MG63 (cell line): ENCODE measurements around the gene OR2V1. TPM values are rescaled to one million over a fixed set of nuclear protein-coding genes. Genes with fewer than 3 reads are reported as not detected.
"Not testable (repeated sequence)": the region's sequence is repeated elsewhere in the genome, so short reads cannot be mapped to it uniquely, and the experiment has no call there.

ENCODE experiments used
- DNase-seq: peaks from one replicate; pipeline ENCODE4 v3.0.0-alpha.2; 2020
- H3K27me3 ChIP-seq: fragments of 250-450 bp; sonication (Bioruptor Pico); 2 replicates; pipeline ENCODE4 v1.5.1; 2020; ENCODE audit warnings: mild to moderate bottlenecking, moderate library complexity
- H3K36me3 ChIP-seq: fragments of 250-450 bp; sonication (Bioruptor Pico); 2 replicates; pipeline ENCODE4 v1.5.1; 2020; ENCODE audit warnings: mild to moderate bottlenecking, moderate library complexity
- H3K4me3 ChIP-seq: fragments of 250-450 bp; sonication (Bioruptor Pico); 2 replicates; pipeline ENCODE4 v1.5.1; 2020; ENCODE audit warnings: mild to moderate bottlenecking, moderate library complexity
- H3K9me3 ChIP-seq: fragments of 250-450 bp; sonication (Bioruptor Pico); 2 replicates; pipeline ENCODE4 v1.5.1; 2020; ENCODE audit warnings: mild to moderate bottlenecking, moderate library complexity
- total RNA-seq: library from RNA; depleted of rRNA; stranded (reverse); fragments of >200 nt; shearing (Covaris generic); gene quantifications from 2 replicates; pipeline ENCODE4 v1.2.3, GENCODE V29; 2014; ENCODE audit warnings: low replicate concordance

The OR2V1 gene
- total RNA-seq, 1 experiment from 2014 or later: not detected

GRCh38 chr5:181119105-181119504, 11.9 kb downstream of the OR2V1 start:
- Histone ChIP-seq H3K27me3 (peaks cover 27% of the 10 kb centered on the region), H3K36me3 (no peaks in the 10 kb centered on the region), H3K4me3 (no peak overlapping the region), H3K9me3 (no peaks in the 10 kb centered on the region)
- DNase-seq: no peak

GRCh38 chr5:181118369-181118768, 12.6 kb downstream of the OR2V1 start:
- no peak overlapping the region for H3K4me3 ChIP-seq
- peaks cover 27% of the 10 kb centered on the region for H3K27me3 ChIP-seq
- no peaks in the 10 kb centered on the region for H3K36me3 ChIP-seq
- no peaks in the 10 kb centered on the region for H3K9me3 ChIP-seq
- DNase-seq: no peak

GRCh38 chr5:181114844-181115778, 15.9 kb downstream of the OR2V1 start:
- Histone ChIP-seq H3K4me3 (no peak overlapping the region), H3K9me3 (no peaks in the 10 kb centered on the region), H3K27me3 (peaks cover 39% of the 10 kb centered on the region), H3K36me3 (no peaks in the 10 kb centered on the region)
- DNase-seq: peak; percentile 24

GRCh38 chr5:181114284-181114843, 16.6 kb downstream of the OR2V1 start:
- Histone ChIP-seq H3K9me3 (no peaks in the 10 kb centered on the region), H3K27me3 (peaks cover 42% of the 10 kb centered on the region), H3K4me3 (no peak overlapping the region), H3K36me3 (no peaks in the 10 kb centered on the region)
- DNase-seq: no peak

- H3K36me3 ChIP-seq, DNase-seq, H3K4me3 ChIP-seq, H3K9me3 ChIP-seq: not testable (repeated sequence)
- peaks cover 47% of the 10 kb centered on the region for H3K27me3 ChIP-seq
These were observed 17.4 kb downstream of the OR2V1 start for GRCh38 chr5:181113572-181113971.

GRCh38 chr5:181112476-181112875, 18.5 kb downstream of the OR2V1 start:
- Histone ChIP-seq H3K27me3 (peaks cover 58% of the 10 kb centered on the region), H3K36me3 (no peaks in the 10 kb centered on the region), H3K4me3 (no peak overlapping the region), H3K9me3 (no peaks in the 10 kb centered on the region)
- DNase-seq: peak; percentile 52

GRCh38 chr5:181111010-181111409, 20.0 kb downstream of the OR2V1 start:
- no peak overlapping the region for H3K4me3 ChIP-seq
- H3K36me3 ChIP-seq: no peaks in the 10 kb centered on the region
- no peaks in the 10 kb centered on the region for H3K9me3 ChIP-seq
- peaks cover 65% of the 10 kb centered on the region for H3K27me3 ChIP-seq
- no peak for DNase-seq

- Histone ChIP-seq H3K4me3 (no peak overlapping the region), H3K27me3 (peaks cover 54% of the 10 kb centered on the region), H3K9me3 (no peaks in the 10 kb centered on the region), H3K36me3 (no peaks in the 10 kb centered on the region)
- no peak for DNase-seq
These were observed 21.4 kb downstream of the OR2V1 start for GRCh38 chr5:181109489-181110013.

- Histone ChIP-seq H3K27me3 (peaks cover 53% of the 10 kb centered on the region), H3K36me3 (no peaks in the 10 kb centered on the region), H3K9me3 (no peaks in the 10 kb centered on the region), H3K4me3 (no peak overlapping the region)
- DNase-seq: no peak
These were observed 22.3 kb downstream of the OR2V1 start for GRCh38 chr5:181108578-181109165.

- Histone ChIP-seq H3K9me3 (no peaks in the 10 kb centered on the region), H3K4me3 (no peak overlapping the region), H3K36me3 (no peaks in the 10 kb centered on the region), H3K27me3 (peaks cover 50% of the 10 kb centered on the region)
- DNase-seq: no peak
These were observed 23.3 kb downstream of the OR2V1 start for GRCh38 chr5:181107699-181108098.

DNA sequence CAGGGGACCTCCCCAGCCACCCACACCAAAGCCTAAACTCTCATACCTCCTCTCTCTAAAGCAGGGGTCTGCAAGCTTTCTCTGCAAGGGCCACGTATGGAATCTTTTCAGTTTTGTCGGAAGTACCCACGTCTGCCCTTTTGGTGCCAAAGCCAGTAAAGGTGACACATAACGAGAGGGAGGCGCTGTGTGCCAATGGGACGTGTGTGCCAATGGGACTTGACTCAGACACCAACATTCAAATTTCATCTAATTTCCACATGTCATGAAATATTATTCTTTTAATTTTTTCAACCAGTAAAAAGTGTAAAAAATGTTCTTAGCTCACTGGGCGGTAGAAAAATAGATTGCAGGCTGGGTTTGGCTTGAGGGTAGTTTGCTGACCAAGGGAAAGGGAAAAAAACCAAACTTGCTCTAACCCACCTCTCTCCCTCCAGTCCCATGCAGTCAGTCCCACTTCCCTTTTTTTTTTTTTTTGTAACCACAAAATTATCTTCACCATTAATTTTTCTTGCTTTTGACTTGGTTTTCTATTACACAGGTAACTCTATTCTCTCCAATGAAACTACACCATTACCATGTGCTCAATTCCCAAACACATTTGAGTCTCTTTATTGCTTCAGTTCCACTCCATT, 25.5 kb downstream of the OR2V1 start:
- no peak for DNase-seq
- H3K4me3 ChIP-seq: no peak overlapping the region
- H3K27me3 ChIP-seq: peaks cover 41% of the 10 kb centered on the region
- no peaks in the 10 kb centered on the region for H3K9me3 ChIP-seq
- no peaks in the 10 kb centered on the region for H3K36me3 ChIP-seq

GRCh38 chr5:181104606-181105390, 26.2 kb downstream of the OR2V1 start:
- peaks cover 48% of the 10 kb centered on the region for H3K27me3 ChIP-seq
- not testable (repeated sequence) for DNase-seq, H3K4me3 ChIP-seq, H3K36me3 ChIP-seq, H3K9me3 ChIP-seq

DNA sequence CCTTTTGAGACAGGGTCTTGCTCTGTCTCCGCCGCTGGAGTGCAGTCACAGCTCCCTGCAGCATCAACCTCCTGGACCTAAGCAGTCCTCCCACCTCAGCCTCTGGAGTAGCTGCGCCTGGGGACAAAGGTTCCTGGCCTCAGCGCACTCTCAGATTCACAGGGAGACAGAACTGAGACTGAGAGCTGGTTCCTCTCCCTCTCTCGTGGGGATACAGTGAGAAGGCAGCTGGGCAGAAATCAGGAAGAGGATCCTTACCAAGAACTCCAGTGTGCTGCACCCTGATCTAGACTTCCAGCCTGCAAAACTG, 26.8 kb downstream of the OR2V1 start:
- not testable (repeated sequence) for DNase-seq, H3K9me3 ChIP-seq, H3K36me3 ChIP-seq
- peak overlapping the region; percentile 22 for H3K4me3 ChIP-seq
- peaks cover 45% of the 10 kb centered on the region for H3K27me3 ChIP-seq

DNA sequence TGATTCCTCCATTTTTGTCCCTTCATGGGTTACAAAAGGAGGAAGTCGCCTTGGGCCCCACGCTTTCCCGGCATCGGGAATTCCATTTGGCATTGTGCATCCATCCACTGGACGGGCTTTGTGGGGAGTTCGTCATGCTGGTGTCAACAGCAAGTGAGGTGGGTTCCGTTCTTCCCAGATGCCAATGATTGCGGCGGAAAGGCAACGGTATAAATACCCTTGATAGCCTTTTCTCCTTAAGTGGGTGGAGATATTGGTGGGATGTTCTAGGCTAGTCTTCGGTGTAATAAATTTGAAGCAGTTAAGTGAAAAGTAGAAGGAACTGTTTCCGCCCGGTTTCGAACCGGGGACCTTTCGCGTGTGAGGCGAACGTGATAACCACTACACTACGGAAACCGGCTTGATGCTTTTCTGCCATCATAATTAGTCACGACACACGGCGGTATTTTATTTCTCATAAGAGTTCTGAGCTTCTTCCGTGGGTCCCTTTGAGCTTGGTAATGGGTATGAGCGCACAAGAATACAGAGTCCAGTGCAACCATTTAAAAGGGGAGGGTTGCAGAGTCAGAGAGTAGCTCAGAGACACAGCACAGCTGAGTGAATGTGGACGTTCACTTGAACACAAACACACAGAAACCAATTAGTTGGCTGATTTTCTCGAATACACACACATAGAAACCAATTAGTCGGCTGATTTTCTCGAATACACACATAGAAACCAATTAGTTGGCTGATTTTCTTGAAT, 28.9 kb downstream of the OR2V1 start:
- H3K9me3 ChIP-seq, H3K36me3 ChIP-seq, DNase-seq, H3K4me3 ChIP-seq: not testable (repeated sequence)
- peaks cover 27% of the 10 kb centered on the region for H3K27me3 ChIP-seq

GRCh38 chr5:181101030-181101641, 29.8 kb downstream of the OR2V1 start:
- not testable (repeated sequence) for H3K36me3 ChIP-seq, H3K9me3 ChIP-seq, H3K4me3 ChIP-seq
- peak; percentile 74 for DNase-seq
- H3K27me3 ChIP-seq: peaks cover 17% of the 10 kb centered on the region
